ENCODE results near the gene PRDM16.

GRCh38 chr1:3092530-3092929 is 23.5 kb downstream of the PRDM16 start:
- TF ChIP-seq SIN3A (IDR thresholded peaks at IDR 0.05; ENCODE audit: borderline replicate concordance, low read depth, low read length) (no peak), RCOR1 (IDR thresholded peaks at IDR 0.05; ENCODE audit: low read length) (no peak), EP300 (IDR thresholded peaks at IDR 0.05; ENCODE audit: borderline replicate concordance in 1 of 2, low read depth in 1 of 2, low read length in 1 of 2) (no peak), RFX5 (IDR thresholded peaks at IDR 0.05; ENCODE audit: low read length) (no peak)

All from SK-N-SH (cell line).